Measurements from ENCODE around the gene OGFOD3.

- TF ChIP-seq, protein P1, sequence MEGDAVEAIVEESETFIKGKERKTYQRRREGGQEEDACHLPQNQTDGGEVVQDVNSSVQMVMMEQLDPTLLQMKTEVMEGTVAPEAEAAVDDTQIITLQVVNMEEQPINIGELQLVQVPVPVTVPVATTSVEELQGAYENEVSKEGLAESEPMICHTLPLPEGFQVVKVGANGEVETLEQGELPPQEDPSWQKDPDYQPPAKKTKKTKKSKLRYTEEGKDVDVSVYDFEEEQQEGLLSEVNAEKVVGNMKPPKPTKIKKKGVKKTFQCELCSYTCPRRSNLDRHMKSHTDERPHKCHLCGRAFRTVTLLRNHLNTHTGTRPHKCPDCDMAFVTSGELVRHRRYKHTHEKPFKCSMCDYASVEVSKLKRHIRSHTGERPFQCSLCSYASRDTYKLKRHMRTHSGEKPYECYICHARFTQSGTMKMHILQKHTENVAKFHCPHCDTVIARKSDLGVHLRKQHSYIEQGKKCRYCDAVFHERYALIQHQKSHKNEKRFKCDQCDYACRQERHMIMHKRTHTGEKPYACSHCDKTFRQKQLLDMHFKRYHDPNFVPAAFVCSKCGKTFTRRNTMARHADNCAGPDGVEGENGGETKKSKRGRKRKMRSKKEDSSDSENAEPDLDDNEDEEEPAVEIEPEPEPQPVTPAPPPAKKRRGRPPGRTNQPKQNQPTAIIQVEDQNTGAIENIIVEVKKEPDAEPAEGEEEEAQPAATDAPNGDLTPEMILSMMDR (IDR thresholded peaks at IDR 0.05), result no peak
- no peak for TF ChIP-seq POLR2A (IDR thresholded peaks at IDR 0.05)
Measured at GRCh38 chr17:82461827-82462524, 43.6 kb upstream of the OGFOD3 start.

Measured in Peyer's patch (tissue), 4 donors.